GM06990 (cell line): ENCODE measurements around the gene CAPN10.

Experiments
- DNase-seq: peaks from one replicate; pipeline ENCODE4 v3.0.0-alpha.2; 2011; ENCODE audit not compliant: insufficient read length; ENCODE audit errors: extremely low read depth
- H3K27me3 ChIP-seq: replicated peaks from 2 replicates; pipeline ENCODE4 v1.6.0; 2011; ENCODE audit warnings: low read length; ENCODE audit not compliant: control insufficient read depth, insufficient read depth
- H3K36me3 ChIP-seq: 2 replicates; pipeline ENCODE4 v1.5.1; 2011; ENCODE audit warnings: low read length; ENCODE audit not compliant: control insufficient read depth, insufficient read depth
- H3K4me3 ChIP-seq: replicated peaks from 2 replicates; pipeline ENCODE4 v1.5.1; 2011; ENCODE audit warnings: low read depth, mild to moderate bottlenecking, control low read depth, low read length
- CTCF ChIP-seq: IDR thresholded peaks from 2 replicates; pipeline ENCODE4 v1.5.1; 2011; ENCODE audit warnings: low read length, control low read depth, mild to moderate bottlenecking, inconsistent platforms; ENCODE audit not compliant: insufficient read depth, poor library complexity, severe bottlenecking

The CAPN10 gene

GRCh38 chr2:240569523-240569997, 17.0 kb upstream of the CAPN10 start:
- DNase-seq = no peak
- peaks cover 6% of the 10 kb centered on the region for H3K36me3 ChIP-seq
- no peak for TF ChIP-seq CTCF
- H3K27me3 ChIP-seq = no peaks in the 10 kb centered on the region
- peak overlapping the region; percentile 62 for H3K4me3 ChIP-seq

- no peak for DNase-seq
- Histone ChIP-seq H3K36me3 (peaks cover 11% of the 10 kb centered on the region), H3K27me3 (no peaks in the 10 kb centered on the region), H3K4me3 (peak overlapping the region; percentile 62)
- TF ChIP-seq CTCF = no peak
Measured at GRCh38 chr2:240569998-240570530, 16.5 kb upstream of the CAPN10 start.

- Histone ChIP-seq H3K4me3 (no peak overlapping the region), H3K27me3 (no peaks in the 10 kb centered on the region), H3K36me3 (peaks cover 16% of the 10 kb centered on the region)
- no peak for DNase-seq
- TF ChIP-seq CTCF = no peak
Measured at GRCh38 chr2:240570531-240571313, 15.8 kb upstream of the CAPN10 start.

GRCh38 chr2:240571314-240571973, 15.1 kb upstream of the CAPN10 start:
- DNase-seq = no peak

More at GRCh38 chr2:240571314-240571973, 15.1 kb upstream of the CAPN10 start:
- Histone ChIP-seq H3K4me3 (no peak overlapping the region), H3K36me3 (peaks cover 22% of the 10 kb centered on the region), H3K27me3 (no peaks in the 10 kb centered on the region)
- TF ChIP-seq CTCF = no peak
